OCI-LY3 (cell line): Measurements from ENCODE around the gene PVALB.
"Not testable (repeated sequence)": the region's sequence is repeated elsewhere in the genome, so short reads cannot be mapped to it uniquely, and the experiment has no call there.

Experiments used
- H2AFZ ChIP-seq: fragments of 200-600, 300-600 bp; shearing (Covaris generic); 2 replicates; pipeline ENCODE4 v1.6.0; 2014; ENCODE audit warnings: antibody characterized with exemption, low read depth, low read length
- H3K27ac ChIP-seq: fragments of 200-600, 300-600 bp; sonication (generic); 2 replicates; pipeline ENCODE4 v1.5.1; 2014; ENCODE audit warnings: mild to moderate bottlenecking, low read length, moderate library complexity, mixed read lengths
- H3K27me3 ChIP-seq: fragments of 200-600, 300-600 bp; sonication (generic); 2 replicates; pipeline ENCODE4 v1.6.1; 2014; ENCODE audit warnings: low read depth, low read length, mixed read lengths
- H3K36me3 ChIP-seq: fragments of 200-600, 300-600 bp; sonication (generic); replicated peaks from 2 replicates; pipeline ENCODE3; 2014; ENCODE audit warnings: low read depth, low read length, mixed read lengths
- H3K4me1 ChIP-seq: fragments of 300-600, 200-600 bp; sonication (generic); 2 replicates; pipeline ENCODE4 v1.6.1; 2014; ENCODE audit warnings: low read length, mixed read lengths
- H3K4me2 ChIP-seq: fragments of 200-600, 300-600 bp; sonication (generic); 2 replicates; pipeline ENCODE4 v1.6.1; 2014; ENCODE audit warnings: low read length, mixed read lengths
- H3K4me3 ChIP-seq: fragments of 300-600, 200-600 bp; sonication (generic); 2 replicates; pipeline ENCODE4 v1.5.1; 2014; ENCODE audit warnings: antibody characterized with exemption, mild to moderate bottlenecking, low read length, moderate library complexity
- H3K79me2 ChIP-seq: fragments of 300-600, 200-600 bp; shearing (Covaris generic); 2 replicates; pipeline ENCODE4 v1.6.1; 2014; ENCODE audit warnings: mild to moderate bottlenecking, low read length, mixed read lengths
- H3K9ac ChIP-seq: fragments of 300-600, 200-600 bp; shearing (Covaris generic); 2 replicates; pipeline ENCODE4 v1.6.0; 2014; ENCODE audit warnings: mild to moderate bottlenecking, low read length, moderate library complexity
- H3K9me3 ChIP-seq: fragments of 200-600, 300-600 bp; shearing (Covaris generic); 2 replicates; pipeline ENCODE4 v1.6.1; 2014; ENCODE audit warnings: low read length, mixed read lengths; ENCODE audit not compliant: insufficient read depth
- H4K20me1 ChIP-seq: fragments of 200-600, 300-600 bp; sonication (generic); 2 replicates; pipeline ENCODE4 v1.6.1; 2016; ENCODE audit warnings: low read length, mixed read lengths; ENCODE audit not compliant: insufficient read depth
- EZH2phosphoT487 ChIP-seq: fragments of 200-600 bp; shearing (Covaris generic); IDR thresholded peaks from 2 replicates; pipeline ENCODE4 v1.6.1; 2018; ENCODE audit warnings: antibody characterized with exemption, mixed run types, low read depth
- TF ChIP-seq, protein P1 (sequence below): fragments of 200-600, 300-600 bp; sonication (generic); IDR thresholded peaks from 2 replicates; pipeline ENCODE4 v1.5.1; 2014; ENCODE audit warnings: antibody characterized with exemption, low read length, low read depth

The PVALB gene

DNA sequence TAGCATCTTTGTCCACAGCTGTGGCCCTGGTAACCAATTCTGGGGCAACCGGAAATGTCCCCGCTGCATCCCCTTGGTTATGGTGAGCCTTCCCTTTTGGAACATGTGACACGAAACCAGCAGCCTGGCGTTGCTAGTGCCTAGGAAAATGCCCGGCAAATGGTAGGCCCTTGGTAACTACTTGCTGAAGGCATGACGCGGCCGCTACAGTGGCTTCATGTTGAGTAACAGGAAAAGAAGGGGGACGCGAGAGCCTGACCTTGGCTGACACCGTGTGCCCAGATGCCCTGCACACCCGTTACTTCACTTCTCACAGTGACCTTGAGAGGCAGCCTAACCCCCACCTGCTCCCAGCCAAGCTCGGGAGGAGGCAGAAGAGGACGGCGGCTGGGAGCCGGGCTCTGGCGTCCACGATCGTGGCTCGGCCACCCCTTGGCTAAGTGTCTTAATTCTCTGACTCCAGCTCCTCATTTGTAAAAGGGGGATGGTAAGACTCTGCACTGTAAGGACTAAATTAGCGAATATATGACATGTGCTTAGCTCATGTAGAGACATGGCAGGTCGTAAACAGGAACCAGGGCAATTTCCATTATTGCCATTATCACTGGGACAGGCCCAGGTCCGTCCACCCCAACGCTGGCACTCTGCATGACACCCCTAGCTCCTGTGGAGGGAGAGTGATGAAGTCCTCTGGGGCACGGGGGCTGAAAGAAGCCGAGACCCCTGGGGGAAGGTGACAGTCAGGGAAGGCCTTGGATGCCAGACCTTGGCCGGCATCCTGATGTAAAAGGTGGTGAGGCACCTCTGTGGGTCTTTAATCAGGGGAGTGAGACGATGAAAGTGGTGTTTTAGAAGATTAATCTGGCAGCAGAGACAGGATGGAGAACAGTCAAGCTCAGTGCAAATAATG is 59.8 kb downstream of the PVALB start:
- TF ChIP-seq, protein P1, sequence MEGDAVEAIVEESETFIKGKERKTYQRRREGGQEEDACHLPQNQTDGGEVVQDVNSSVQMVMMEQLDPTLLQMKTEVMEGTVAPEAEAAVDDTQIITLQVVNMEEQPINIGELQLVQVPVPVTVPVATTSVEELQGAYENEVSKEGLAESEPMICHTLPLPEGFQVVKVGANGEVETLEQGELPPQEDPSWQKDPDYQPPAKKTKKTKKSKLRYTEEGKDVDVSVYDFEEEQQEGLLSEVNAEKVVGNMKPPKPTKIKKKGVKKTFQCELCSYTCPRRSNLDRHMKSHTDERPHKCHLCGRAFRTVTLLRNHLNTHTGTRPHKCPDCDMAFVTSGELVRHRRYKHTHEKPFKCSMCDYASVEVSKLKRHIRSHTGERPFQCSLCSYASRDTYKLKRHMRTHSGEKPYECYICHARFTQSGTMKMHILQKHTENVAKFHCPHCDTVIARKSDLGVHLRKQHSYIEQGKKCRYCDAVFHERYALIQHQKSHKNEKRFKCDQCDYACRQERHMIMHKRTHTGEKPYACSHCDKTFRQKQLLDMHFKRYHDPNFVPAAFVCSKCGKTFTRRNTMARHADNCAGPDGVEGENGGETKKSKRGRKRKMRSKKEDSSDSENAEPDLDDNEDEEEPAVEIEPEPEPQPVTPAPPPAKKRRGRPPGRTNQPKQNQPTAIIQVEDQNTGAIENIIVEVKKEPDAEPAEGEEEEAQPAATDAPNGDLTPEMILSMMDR: no peak
- TF ChIP-seq EZH2phosphoT487: no peak
- Histone ChIP-seq H3K4me2 (no peak overlapping the region), H3K79me2 (no peaks in the 10 kb centered on the region), H3K36me3 (no peaks in the 10 kb centered on the region), H3K4me3 (no peak overlapping the region), H3K9ac (no peak overlapping the region), H2AFZ (no peak overlapping the region), H3K27ac (no peak overlapping the region), H3K4me1 (no peaks in the 10 kb centered on the region), H3K9me3 (no peaks in the 10 kb centered on the region), H4K20me1 (no peaks in the 10 kb centered on the region), H3K27me3 (peaks cover 34% of the 10 kb centered on the region)

DNA sequence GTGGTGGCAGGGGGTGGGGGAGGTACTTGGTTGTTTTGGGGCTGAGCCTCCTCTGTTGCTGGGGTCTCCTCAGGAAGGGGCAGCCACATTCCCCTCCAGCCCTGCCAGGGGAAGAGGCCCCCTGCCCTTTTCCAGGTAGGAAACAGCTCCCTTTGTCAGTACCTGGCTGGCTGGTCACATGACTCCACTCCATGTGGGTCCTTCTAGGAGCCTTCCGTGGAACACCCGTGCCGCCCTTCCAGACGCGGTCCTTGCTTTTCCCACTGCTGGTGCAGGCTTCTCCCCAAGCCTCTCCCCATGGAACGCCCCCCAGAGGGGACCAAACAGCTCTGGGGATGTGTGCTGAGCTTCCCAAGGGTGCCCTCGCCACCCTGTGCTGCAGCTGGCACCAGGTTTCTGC is 60.8 kb downstream of the PVALB start:
- Histone ChIP-seq H3K4me1 (no peaks in the 10 kb centered on the region), H3K79me2 (no peaks in the 10 kb centered on the region), H3K9ac (no peak overlapping the region), H4K20me1 (no peaks in the 10 kb centered on the region), H2AFZ (no peak overlapping the region), H3K27me3 (peaks cover 34% of the 10 kb centered on the region), H3K4me2 (no peak overlapping the region), H3K4me3 (no peak overlapping the region), H3K36me3 (no peaks in the 10 kb centered on the region), H3K27ac (no peak overlapping the region), H3K9me3 (no peaks in the 10 kb centered on the region)
- TF ChIP-seq, protein P1: no peak
- no peak for TF ChIP-seq EZH2phosphoT487

DNA sequence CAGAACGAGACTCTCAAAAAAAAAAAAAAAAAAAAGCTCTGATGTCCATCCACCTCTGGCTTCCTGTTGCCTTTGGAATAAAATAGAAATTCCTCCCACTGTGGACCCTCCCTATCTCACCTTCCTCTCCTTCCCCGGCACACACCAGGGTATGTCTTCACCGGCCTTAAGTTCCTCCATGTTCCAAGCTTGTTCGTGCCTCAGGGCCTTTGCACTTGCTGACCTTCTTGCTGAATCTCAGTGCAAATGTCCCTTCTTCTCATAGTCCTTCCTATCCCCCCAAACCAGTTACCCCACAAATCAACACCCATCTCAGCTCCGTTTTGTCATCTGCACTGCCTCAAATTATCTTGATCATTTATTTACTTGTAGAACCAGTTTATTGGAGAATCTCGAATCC is 61.5 kb downstream of the PVALB start:
- H3K9ac ChIP-seq: no peak overlapping the region
- no peaks in the 10 kb centered on the region for H3K9me3 ChIP-seq
- H2AFZ ChIP-seq: no peak overlapping the region
- no peak overlapping the region for H3K27ac ChIP-seq
- H3K36me3 ChIP-seq: no peaks in the 10 kb centered on the region
- H3K4me2 ChIP-seq: no peak overlapping the region
- H3K4me3 ChIP-seq: no peak overlapping the region
- no peaks in the 10 kb centered on the region for H4K20me1 ChIP-seq
- H3K79me2 ChIP-seq: no peaks in the 10 kb centered on the region
- peaks cover 34% of the 10 kb centered on the region for H3K27me3 ChIP-seq
- TF ChIP-seq, protein P1: no peak
- TF ChIP-seq EZH2phosphoT487: no peak
- H3K4me1 ChIP-seq: no peaks in the 10 kb centered on the region

DNA sequence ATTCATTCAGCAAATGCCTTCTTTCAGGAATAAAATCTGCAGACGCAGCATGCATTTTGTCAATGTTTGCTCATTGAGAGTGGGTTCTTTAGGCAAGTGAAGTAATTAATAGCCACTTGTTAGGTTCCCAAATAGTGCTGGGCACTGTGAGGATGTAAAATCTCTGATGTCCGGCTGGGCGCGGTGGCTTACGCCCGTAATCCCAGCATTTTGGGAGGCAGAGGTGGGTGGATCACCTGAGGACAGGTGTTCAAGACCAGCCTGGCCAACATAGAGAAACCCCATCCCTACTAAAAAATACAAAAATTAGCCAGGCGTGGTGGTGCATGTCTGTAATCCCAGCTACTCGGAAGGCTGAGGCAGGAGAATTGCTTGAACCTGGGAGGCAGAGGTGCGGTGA is 62.0 kb downstream of the PVALB start:
- not testable (repeated sequence) for H4K20me1 ChIP-seq, H3K36me3 ChIP-seq, H2AFZ ChIP-seq, H3K9me3 ChIP-seq, H3K79me2 ChIP-seq, H3K4me2 ChIP-seq, H3K4me3 ChIP-seq, H3K4me1 ChIP-seq, H3K27ac ChIP-seq, H3K9ac ChIP-seq
- peaks cover 34% of the 10 kb centered on the region for H3K27me3 ChIP-seq
